HepG2 (cell line): ENCODE data around the gene PATL1.

ENCODE experiments used
- ATRX ChIP-seq: sonication (generic); formaldehyde crosslinking; IDR thresholded peaks from 2 replicates; pipeline ENCODE4 v1.4.0; 2020; ENCODE audit warnings: missing genetic modification reagents, borderline replicate concordance
- DR1 ChIP-seq: sonication (generic); formaldehyde crosslinking; IDR thresholded peaks from 2 replicates; pipeline ENCODE4 v1.8.0; 2021; ENCODE audit warnings: mild to moderate bottlenecking, missing genetic modification reagents, inconsistent platforms
- GATA4 ChIP-seq: sonication (generic); IDR thresholded peaks from 2 replicates; pipeline ENCODE4 v1.6.1; 2016; ENCODE audit warnings: antibody characterized with exemption, low read depth, borderline replicate concordance
- JUND ChIP-seq: sonication (generic); formaldehyde crosslinking; IDR thresholded peaks from 2 replicates; pipeline ENCODE4 v1.8.0; 2022; ENCODE audit warnings: mild to moderate bottlenecking, missing genetic modification reagents
- POLR2A ChIP-seq, 2 experiments: IDR thresholded peaks; 2 replicates each; pipeline ENCODE4 v1.6.1; 2011; ENCODE audit warnings: low read depth in 2 of 2, low read length in 2 of 2, mild to moderate bottlenecking in 1 of 2, moderate library complexity in 1 of 2; ENCODE audit not compliant: insufficient read depth in 1 of 2
- RBM39 ChIP-seq: fragments of 200-400 bp; formaldehyde crosslinking; IDR thresholded peaks from one replicate; pipeline ENCODE4 v1.6.1; 2018; ENCODE audit warnings: antibody characterized with exemption, mild to moderate bottlenecking, low read depth, low read length; ENCODE audit not compliant: poor library complexity, severe bottlenecking
- SIX4 ChIP-seq: sonication (generic); formaldehyde crosslinking; IDR thresholded peaks from 2 replicates; pipeline ENCODE4 v1.4.0; 2020; ENCODE audit warnings: missing genetic modification reagents
- ZBTB3 ChIP-seq: sonication (generic); formaldehyde crosslinking; IDR thresholded peaks from 2 replicates; pipeline ENCODE4 v1.4.0; 2020; ENCODE audit warnings: low read depth, mild to moderate bottlenecking, moderate library complexity, missing genetic modification reagents, borderline replicate concordance
- ZNF207 ChIP-seq: fragments of 450-650 bp; IDR thresholded peaks from 2 replicates; pipeline ENCODE4 v1.6.1; 2016; ENCODE audit warnings: antibody characterized with exemption, borderline replicate concordance
- TF ChIP-seq, protein P1 (sequence below): sonication (generic); formaldehyde crosslinking; IDR thresholded peaks from 2 replicates; pipeline ENCODE4 v1.5.0; 2020; ENCODE audit warnings: mild to moderate bottlenecking, missing genetic modification reagents, moderate library complexity
- TF ChIP-seq, protein P2 (sequence below): sonication (generic); formaldehyde crosslinking; IDR thresholded peaks from 2 replicates; pipeline ENCODE4 v1.4.0; 2020; ENCODE audit warnings: missing genetic modification reagents, mild to moderate bottlenecking, borderline replicate concordance

DNA sequence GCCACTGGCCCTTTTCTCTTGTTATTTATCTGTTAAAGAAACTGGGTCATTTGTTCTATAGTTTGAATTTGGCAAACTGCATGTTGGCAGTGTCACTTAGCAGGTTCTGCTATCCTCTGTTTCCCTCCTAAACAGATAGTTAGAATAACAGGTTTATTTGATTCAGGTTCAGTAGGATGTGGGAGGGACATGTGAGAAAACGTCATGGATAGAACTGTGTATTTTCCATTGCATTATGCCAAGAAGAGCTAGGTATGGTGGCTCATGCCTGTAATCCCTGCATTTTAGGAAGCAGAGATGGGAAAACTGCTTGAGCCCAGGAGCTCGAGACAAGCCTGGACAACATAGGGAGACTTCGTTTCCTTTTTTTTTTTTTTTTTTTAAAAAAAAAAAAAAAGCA lies 24.3 kb downstream of the PATL1 start:
- no peak for TF ChIP-seq JUND (CRISPR knock-in tag)
- TF ChIP-seq, protein P1, sequence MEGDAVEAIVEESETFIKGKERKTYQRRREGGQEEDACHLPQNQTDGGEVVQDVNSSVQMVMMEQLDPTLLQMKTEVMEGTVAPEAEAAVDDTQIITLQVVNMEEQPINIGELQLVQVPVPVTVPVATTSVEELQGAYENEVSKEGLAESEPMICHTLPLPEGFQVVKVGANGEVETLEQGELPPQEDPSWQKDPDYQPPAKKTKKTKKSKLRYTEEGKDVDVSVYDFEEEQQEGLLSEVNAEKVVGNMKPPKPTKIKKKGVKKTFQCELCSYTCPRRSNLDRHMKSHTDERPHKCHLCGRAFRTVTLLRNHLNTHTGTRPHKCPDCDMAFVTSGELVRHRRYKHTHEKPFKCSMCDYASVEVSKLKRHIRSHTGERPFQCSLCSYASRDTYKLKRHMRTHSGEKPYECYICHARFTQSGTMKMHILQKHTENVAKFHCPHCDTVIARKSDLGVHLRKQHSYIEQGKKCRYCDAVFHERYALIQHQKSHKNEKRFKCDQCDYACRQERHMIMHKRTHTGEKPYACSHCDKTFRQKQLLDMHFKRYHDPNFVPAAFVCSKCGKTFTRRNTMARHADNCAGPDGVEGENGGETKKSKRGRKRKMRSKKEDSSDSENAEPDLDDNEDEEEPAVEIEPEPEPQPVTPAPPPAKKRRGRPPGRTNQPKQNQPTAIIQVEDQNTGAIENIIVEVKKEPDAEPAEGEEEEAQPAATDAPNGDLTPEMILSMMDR (CRISPR knock-in tag) = no peak
- TF ChIP-seq ATRX (CRISPR knock-in tag) = no peak
- TF ChIP-seq POLR2A (IDR thresholded peaks at IDR 0.05; ENCODE audit: insufficient read depth in 1 of 2, low read depth in 2 of 2, low read length in 2 of 2) = no peak
- TF ChIP-seq, protein P2, sequence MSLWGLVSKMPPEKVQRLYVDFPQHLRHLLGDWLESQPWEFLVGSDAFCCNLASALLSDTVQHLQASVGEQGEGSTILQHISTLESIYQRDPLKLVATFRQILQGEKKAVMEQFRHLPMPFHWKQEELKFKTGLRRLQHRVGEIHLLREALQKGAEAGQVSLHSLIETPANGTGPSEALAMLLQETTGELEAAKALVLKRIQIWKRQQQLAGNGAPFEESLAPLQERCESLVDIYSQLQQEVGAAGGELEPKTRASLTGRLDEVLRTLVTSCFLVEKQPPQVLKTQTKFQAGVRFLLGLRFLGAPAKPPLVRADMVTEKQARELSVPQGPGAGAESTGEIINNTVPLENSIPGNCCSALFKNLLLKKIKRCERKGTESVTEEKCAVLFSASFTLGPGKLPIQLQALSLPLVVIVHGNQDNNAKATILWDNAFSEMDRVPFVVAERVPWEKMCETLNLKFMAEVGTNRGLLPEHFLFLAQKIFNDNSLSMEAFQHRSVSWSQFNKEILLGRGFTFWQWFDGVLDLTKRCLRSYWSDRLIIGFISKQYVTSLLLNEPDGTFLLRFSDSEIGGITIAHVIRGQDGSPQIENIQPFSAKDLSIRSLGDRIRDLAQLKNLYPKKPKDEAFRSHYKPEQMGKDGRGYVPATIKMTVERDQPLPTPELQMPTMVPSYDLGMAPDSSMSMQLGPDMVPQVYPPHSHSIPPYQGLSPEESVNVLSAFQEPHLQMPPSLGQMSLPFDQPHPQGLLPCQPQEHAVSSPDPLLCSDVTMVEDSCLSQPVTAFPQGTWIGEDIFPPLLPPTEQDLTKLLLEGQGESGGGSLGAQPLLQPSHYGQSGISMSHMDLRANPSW = no peak
- no peak for TF ChIP-seq DR1 (CRISPR knock-in tag)
- TF ChIP-seq RBM39 = no peak
- no peak for TF ChIP-seq SIX4 (CRISPR knock-in tag)
- no peak for TF ChIP-seq GATA4
- no peak for TF ChIP-seq ZNF207
- no peak for TF ChIP-seq ZBTB3 (CRISPR knock-in tag)
